Myocyte (in vitro differentiated cells): ENCODE results near the gene MCC. TPM values are rescaled to one million over a fixed set of nuclear protein-coding genes. Genes with fewer than 3 reads are reported as not detected.

Experiments
- DNase-seq: peaks from one replicate; pipeline ENCODE4 v3.0.0-alpha.2; 2012; ENCODE audit warnings: low read depth
- total RNA-seq: library from RNA; depleted of rRNA; stranded (reverse); fragments of >200 nt; gene quantifications from 2 replicates; pipeline ENCODE4 v1.2.3, GENCODE V29; 2014

MCC gene
- total RNA-seq, 1 donor from 2014 or later, result 12.0 TPM

GRCh38 chr5:113373426-113373825, 114.8 kb downstream of the MCC start:
- no peak for DNase-seq

DNA sequence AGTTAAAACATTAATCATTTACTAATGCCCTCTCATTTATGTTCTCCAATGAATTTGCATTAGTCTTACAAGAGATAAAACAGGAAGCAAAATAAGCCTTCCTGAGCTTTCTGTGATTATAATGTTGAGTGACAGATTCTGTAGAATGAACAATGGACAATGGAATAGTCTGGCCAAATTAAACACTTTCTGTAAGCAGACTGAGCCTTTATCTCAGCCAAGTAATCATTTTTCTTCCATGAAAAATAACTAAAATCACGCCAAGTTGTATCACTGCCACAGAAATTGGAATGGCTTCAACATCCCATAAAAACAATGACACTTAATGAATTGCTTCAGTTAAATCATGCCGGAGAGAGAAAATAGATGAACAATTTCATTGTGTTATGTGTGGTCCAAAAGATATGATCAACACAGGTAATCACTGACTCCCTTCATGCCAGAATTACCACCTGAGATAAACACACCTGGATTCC, 116.5 kb downstream of the MCC start:
- DNase-seq, result no peak

DNA sequence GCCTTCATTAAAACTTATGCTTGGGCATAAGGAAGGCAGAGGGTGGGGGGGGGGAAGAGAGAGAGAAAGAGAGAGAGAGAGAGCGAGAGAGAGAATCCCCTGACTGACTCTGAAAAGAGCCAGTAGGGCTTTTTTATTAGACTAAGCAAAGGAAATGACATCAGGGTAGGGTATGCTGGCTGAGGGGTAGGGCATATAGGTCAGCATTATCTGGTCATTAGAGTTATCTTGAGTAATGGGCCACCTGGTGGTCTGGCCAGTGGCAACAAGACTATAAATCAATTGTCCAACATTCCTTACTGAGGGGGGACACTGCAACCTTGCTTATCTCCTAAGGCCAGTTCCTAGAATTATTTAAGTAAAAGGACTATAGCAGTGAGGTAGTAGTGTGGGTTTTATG, 120.7 kb downstream of the MCC start:
- DNase-seq, result no peak

DNA sequence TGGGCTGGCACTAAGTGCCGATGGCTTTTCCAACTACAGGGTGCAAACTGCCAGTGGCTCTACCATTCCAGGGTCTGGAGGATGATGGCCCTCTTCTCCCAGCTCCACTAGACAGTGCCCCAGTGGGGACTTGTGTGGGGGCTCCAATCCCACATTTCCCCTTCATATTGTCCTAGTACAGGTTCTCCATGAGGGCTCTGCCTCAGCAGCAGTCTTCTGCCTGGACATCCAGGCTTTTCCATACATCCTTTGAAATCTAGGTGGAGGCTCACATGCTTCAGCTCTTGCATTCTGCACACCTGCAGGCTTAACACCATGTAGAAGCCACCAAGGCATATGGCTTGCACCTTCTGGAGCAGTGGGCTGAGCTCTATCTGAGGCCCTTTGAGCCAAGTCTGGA, 123.8 kb downstream of the MCC start:
- no peak for DNase-seq

GRCh38 chr5:113361701-113362100, 126.6 kb downstream of the MCC start:
- DNase-seq, result no peak

GRCh38 chr5:113359419-113359818, 128.8 kb downstream of the MCC start:
- DNase-seq, result peak; percentile 33

- DNase-seq, result peak; percentile 28
Measured at GRCh38 chr5:113358696-113359095, 129.6 kb downstream of the MCC start.

DNA sequence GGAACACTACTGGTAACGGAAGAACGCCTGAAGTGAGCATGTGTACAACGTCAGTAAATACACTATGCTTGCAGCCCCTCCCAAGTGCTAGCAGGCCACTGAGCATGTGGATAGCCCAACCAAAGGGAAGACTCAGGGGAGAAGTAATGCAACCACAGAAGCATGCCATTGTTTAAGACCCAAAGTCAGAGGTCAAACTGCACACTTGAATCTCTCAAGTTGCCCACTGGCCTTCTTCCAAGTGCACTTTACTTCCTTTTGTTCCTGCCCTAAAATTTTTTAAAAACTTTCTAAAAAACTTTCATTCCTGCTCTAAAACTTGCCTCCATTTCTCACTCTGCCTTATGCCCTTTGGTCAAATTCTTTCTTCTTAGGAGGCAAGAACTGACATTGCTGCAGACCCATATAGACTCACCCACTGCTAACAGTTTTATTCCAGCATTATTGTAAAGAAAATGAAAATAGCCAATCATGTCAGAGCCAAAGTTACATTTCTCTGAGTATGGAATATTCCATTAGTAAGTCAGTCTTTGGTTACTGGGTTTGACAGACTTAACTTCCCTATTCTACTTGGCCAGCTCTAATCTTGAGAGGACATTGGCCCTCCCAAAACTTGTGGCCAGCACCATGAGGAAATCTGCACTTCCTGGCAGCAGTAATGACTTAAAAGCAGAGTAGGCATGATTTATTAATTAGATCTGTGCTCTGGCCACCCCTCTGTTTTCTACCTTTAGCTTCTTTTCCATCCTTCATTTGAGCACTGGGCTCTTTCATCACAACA, 130.4 kb downstream of the MCC start:
- DNase-seq, result peak; percentile 47

DNA sequence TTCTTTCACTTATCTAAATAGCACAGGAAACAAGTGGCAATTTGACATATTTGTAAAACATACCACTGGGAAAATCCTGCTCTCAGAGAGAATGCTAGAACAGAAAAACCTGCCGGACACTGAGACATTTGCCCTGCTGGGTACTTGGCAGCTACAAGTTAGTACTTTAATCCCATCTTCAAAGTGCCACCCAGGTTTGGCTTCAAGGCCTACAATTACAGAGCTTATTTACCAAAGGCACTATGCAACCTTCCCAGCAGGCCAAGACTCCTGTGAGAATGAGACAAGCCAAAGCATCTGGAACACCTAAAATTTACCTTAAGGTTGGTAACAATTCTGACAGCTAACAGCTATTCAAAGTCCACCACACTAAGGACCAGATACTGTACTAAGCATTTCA, 131.8 kb downstream of the MCC start:
- DNase-seq, result no peak

GRCh38 chr5:113354055-113354454, 134.2 kb downstream of the MCC start:
- no peak for DNase-seq

DNA sequence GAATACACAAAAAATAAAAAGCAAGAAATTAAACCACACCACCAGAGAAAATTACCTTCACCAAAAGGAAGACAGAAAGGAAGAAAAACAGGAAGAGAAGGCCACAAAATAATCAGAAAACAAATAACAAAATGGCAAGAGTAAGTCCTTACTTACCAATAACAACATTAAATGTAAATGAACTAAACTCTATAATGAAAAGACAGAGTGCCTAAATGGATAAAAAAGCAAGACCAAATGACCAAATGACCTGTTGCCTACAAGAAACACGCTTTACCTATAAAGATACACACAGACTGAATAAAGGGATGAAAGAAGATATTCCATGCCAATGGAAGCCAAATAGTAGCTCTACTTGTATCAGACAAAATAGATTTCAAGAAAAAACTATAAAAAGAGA, 140.7 kb downstream of the MCC start:
- no peak for DNase-seq

DNA sequence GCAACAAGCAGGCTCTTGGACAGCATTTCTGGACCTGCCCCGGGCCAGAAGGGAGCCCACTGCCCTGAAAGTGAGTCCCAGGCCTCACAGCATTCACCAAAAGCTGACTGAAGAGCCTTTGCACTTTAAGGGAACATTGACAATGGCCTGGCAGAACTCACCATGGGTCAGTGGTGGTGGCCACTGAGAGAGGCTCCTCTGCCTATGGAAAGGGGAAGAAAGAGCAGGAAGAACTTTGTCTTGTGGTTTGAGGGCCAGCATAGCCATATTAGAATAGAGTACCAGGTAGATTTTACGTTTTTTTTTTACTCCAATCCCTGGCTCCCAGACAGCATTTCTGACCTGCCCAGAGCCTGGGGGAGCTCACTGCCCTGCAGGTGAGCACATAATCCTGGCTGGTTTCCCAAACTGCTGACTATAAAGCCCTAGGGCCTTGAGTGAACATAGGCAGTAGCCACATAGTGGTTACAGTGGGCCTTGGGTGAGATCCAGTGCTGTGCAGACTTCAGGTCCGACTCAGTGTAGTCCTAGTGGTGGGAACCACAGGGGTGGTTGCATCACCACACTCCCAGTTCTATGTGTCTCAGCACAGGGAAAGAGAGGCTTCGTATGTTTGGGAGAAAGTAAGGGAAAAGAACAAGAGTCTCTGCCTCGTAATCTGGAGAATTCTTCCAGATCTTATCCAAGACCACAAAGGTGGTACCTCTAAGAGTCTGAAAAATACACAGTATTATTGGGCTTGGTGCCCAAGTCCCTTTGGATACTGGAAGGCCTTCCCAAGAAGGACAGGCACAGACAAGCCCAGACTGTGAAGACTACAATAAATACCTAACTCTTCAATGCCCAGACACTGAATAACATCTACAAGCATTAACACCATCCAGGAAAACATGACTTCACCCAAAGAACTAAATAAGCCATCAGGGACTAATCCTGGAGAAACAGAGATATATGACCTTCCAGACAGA, 143.0 kb downstream of the MCC start:
- DNase-seq, result peak; percentile 42

GRCh38 chr5:113343343-113343742, 144.9 kb downstream of the MCC start:
- no peak for DNase-seq

DNA sequence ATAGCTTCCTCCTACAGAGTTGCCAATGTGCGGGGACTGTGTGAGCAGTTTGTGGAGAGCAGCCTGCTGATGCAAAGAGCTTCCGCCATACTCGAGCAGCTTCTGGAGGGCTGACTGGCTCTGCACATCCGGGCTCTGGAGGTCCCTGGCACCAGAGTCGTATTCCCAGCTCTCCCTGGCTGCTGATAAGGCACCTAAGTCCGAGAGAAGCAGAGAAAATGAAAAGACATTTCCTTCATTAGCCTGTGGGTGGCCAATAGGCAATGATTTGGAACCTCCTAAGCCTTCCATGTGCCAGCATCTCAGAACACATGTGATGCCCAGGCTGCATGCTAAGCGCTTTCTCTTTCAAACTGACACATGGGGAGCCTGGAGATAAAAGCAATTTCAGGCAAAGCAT, 147.7 kb downstream of the MCC start:
- no peak for DNase-seq

- no peak for DNase-seq
Measured at GRCh38 chr5:113338628-113339027, 149.6 kb downstream of the MCC start.

DNA sequence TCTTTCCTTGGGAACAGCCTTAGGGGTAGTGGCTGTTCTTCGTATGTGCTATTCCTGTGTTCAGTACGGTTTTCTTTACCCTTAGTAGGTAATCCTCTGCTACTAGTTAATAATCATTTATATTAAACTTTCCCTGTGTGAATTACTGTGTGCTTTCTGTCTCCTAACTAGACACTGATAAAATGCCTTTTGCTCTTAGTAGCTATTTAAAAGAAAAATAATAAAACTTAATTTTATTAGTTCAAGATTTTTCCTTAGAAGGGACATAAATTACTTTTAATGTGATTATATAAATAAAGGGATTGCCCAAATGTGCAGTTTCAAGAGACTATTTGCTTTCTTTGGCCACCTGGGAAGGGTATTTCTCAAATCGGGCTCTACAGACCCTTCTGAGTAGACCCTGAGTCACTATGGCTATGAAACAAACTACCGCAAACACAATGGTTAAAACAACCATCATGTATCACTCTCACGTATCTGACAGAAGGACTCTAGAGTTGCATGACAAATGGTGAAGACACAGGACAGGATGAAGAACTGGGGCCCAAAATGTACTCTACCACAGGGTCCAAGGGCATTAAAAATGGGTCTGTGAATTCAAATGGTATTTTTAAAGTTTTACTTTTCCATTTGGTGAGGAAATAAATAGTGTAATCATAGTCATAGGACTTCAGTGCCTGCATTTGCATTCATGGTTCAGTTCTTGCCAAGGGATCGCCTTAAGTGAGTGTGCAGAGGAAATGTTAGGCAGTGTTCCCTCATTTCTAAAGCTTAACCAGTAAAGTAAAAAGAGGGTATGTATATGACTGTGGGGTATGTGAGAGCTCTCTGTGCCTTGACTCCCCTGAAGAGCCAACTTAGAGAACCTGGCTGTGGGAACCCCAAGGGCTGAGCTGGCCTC, 150.5 kb downstream of the MCC start:
- DNase-seq, result no peak

GRCh38 chr5:113336975-113337374, 151.3 kb downstream of the MCC start:
- DNase-seq, result peak; percentile 78

GRCh38 chr5:113333411-113333810, 154.8 kb downstream of the MCC start:
- no peak for DNase-seq

GRCh38 chr5:113331209-113331551, 157.1 kb downstream of the MCC start:
- peak; percentile 92 for DNase-seq

DNA sequence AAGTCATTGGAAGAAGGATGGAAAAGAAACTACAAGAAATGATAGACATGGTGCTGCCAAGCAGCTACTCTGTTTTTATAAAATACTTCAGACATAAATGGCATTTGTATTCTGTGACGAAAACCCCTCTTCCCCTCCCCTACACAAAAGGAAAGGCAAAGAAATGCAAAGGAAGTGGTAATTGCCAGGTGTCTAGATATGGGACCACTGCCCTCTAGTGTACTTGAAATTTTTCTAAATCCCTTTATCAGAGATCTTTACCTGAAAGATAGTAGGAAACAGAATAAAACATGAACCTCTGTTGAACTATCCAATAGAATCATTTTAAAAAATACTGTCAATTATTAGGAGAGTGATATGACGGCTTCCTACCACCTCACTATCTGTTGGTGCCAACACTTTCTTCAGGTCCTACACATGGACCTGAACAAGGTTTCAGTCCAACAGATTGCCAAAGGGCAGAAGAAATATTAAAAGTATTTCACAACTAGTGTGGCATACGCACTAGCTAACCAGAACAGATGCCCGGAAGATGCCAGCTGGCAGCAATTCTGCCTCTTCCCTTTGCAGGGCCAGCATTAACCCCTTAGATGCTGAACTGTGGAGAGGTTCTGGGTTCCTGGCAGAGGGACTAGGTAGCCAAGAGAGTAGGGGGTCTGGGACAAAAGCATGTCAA, 157.6 kb downstream of the MCC start:
- DNase-seq, result peak; percentile 91

GRCh38 chr5:113329981-113330380, 158.3 kb downstream of the MCC start:
- no peak for DNase-seq
